HCT116 (cell line): Measurements from ENCODE around the gene UPF2. TPM values are rescaled to one million over a fixed set of nuclear protein-coding genes. Genes with fewer than 3 reads are reported as not detected.
A peak's percentile ranks its signal among the peaks of the same experiment; 100 is the strongest.

Experiments
- ATAC-seq: fragments of 200-7000 bp; cut with Tn5 transposase; 2 replicates; pipeline ENCODE4 v1.9.1; 2020; ENCODE audit warnings: mild to moderate bottlenecking, moderate library complexity
- BruUV-seq: library from RNA; stranded (reverse); fragments of 400-500 nt; replicated peaks from 2 replicates; lab custom pipeline; 2021; lab: Mats Ljungman, UMichigan
- CTCF ChIA-PET: fragments of 300-600 bp; sonication (Branson Sonifier 250); formaldehyde crosslinking; loops from one replicate; lab custom pipeline; 2021; ENCODE audit warnings: antibody characterized with exemption; lab: Charles Lee
- POLR2A ChIA-PET: fragments of 300-600, 350-600 bp; sonication (Branson Sonifier 250); formaldehyde crosslinking; loops from one replicate; lab custom pipeline; 2021; ENCODE audit warnings: antibody characterized with exemption; lab: Charles Lee
- RAD21 ChIA-PET, 2 experiments: fragments of 300-600 bp; sonication (Branson Sonifier 250); formaldehyde crosslinking; loops; one replicate each; lab custom pipeline; 2023; ENCODE audit warnings: low total read pairs in 2 of 2; ENCODE audit not compliant: uncharacterized antibody in 2 of 2, unreplicated experiment in 2 of 2, low non-redundant PET in 1 of 2; lab: Charles Lee
- DNase-seq: peaks from one replicate; pipeline ENCODE4 v3.0.0-alpha.2; 2010; ENCODE audit warnings: low read depth, low spot score
- H2AFZ ChIP-seq: fragments of 200-600 bp; shearing (Covaris generic), sonication (generic); 2 replicates; pipeline ENCODE4 v1.6.1; 2017; ENCODE audit warnings: low read depth, mixed run types, mixed read lengths, antibody characterized with exemption, low read length; ENCODE audit not compliant: poor library complexity, severe bottlenecking
- H3K27ac ChIP-seq: 2 replicates; pipeline ENCODE4 v1.5.1; 2012; ENCODE audit warnings: low read depth, low read length
- H3K27me3 ChIP-seq: fragments of 200-600 bp; sonication (generic); 2 replicates; pipeline ENCODE4 v1.6.1; 2016; ENCODE audit warnings: mixed run types, low read length, mixed read lengths; ENCODE audit not compliant: insufficient read depth
- H3K36me3 ChIP-seq, 2 experiments: fragments of 200-500 bp in 1 of 2; fragments of 200-600 bp in 1 of 2; sonication (Bioruptor generic) in 1 of 2; sonication (generic) in 1 of 2; 2 replicates each; pipeline versions ENCODE4 v1.5.1 to v1.6.1; 2014 to 2016; ENCODE audit warnings: low read length in 2 of 2, inconsistent platforms in 1 of 2, mixed read lengths in 1 of 2, mixed run types in 1 of 2; ENCODE audit not compliant: insufficient read depth in 2 of 2, control insufficient read depth in 1 of 2
- H3K4me1 ChIP-seq, 2 experiments: fragments of 200-600 bp in 1 of 2; sonication (generic) in 1 of 2; 2 replicates each; pipeline versions ENCODE4 v1.5.1 to v1.6.1; 2012 to 2017; ENCODE audit warnings: low read length in 2 of 2, inconsistent platforms in 1 of 2, mild to moderate bottlenecking in 1 of 2, mixed read lengths in 1 of 2, mixed run types in 1 of 2, moderate library complexity in 1 of 2; ENCODE audit not compliant: insufficient read depth in 2 of 2, control insufficient read depth in 1 of 2
- H3K4me2 ChIP-seq: fragments of 200-600 bp; sonication (generic); 2 replicates; pipeline ENCODE4 v1.6.1; 2017; ENCODE audit warnings: mixed run types, low read length, mixed read lengths
- H3K4me3 ChIP-seq, 2 experiments: fragments of 200-600 bp in 1 of 2; sonication (generic) in 1 of 2; replicated peaks in 1 of 2; 2 replicates each; pipeline ENCODE4 v1.5.1; 2011 to 2016; ENCODE audit warnings: low read length in 2 of 2, control low read depth in 1 of 2, low read depth in 1 of 2, mild to moderate bottlenecking in 1 of 2, mixed read lengths in 1 of 2, mixed run types in 1 of 2
- H3K79me2 ChIP-seq: fragments of 200-600 bp; sonication (generic); 2 replicates; pipeline ENCODE4 v1.6.1; 2017; ENCODE audit warnings: mild to moderate bottlenecking, mixed run types, low read length, moderate library complexity, mixed read lengths; ENCODE audit not compliant: insufficient read depth
- H3K9ac ChIP-seq: fragments of 200-600 bp; sonication (generic); 2 replicates; pipeline ENCODE4 v1.6.1; 2016; ENCODE audit warnings: low read length, mixed read lengths
- H3K9me2 ChIP-seq: fragments of 200-600 bp; sonication (generic), shearing (Covaris generic); 2 replicates; pipeline ENCODE4 v1.6.1; 2017; ENCODE audit warnings: mixed run types, mild to moderate bottlenecking, moderate library complexity; ENCODE audit not compliant: insufficient read depth
- H3K9me3 ChIP-seq, 2 experiments: fragments of 200-500 bp in 1 of 2; fragments of 200-600 bp in 1 of 2; sonication (Bioruptor generic) in 1 of 2; sonication (generic) in 1 of 2; 2 replicates each; pipeline ENCODE4 v1.6.1; 2014 to 2017; ENCODE audit warnings: low read length in 2 of 2, mixed read lengths in 2 of 2, inconsistent platforms in 1 of 2, low read depth in 1 of 2, mild to moderate bottlenecking in 1 of 2, mixed run types in 1 of 2, moderate library complexity in 1 of 2; ENCODE audit not compliant: control insufficient read depth in 1 of 2, insufficient read depth in 1 of 2
- H4K20me1 ChIP-seq: fragments of 200-600 bp; sonication (generic), shearing (Covaris generic); 2 replicates; pipeline ENCODE4 v1.6.1; 2017; ENCODE audit warnings: mixed run types, mild to moderate bottlenecking, moderate library complexity; ENCODE audit not compliant: insufficient read depth
- ATF3 ChIP-seq: IDR thresholded peaks from 2 replicates; pipeline ENCODE4 v1.6.1; 2012
- CEBPB ChIP-seq: IDR thresholded peaks from 2 replicates; pipeline ENCODE4 v1.6.1; 2012; ENCODE audit warnings: low read depth
- CTCF ChIP-seq, 3 experiments: fragments of 200-600 bp in 1 of 3; sonication (generic) in 1 of 3; IDR thresholded peaks in 2 of 3; conservative IDR thresholded peaks in 1 of 3; 2 replicates each; pipeline ENCODE4 v1.5.1; 2012 to 2017; ENCODE audit warnings: low read depth in 2 of 3, low read length in 2 of 3, antibody characterized with exemption in 1 of 3, borderline replicate concordance in 1 of 3, control low read depth in 1 of 3, mild to moderate bottlenecking in 1 of 3, mixed read lengths in 1 of 3, mixed run types in 1 of 3, moderate library complexity in 1 of 3; ENCODE audit not compliant: insufficient read depth in 1 of 3
- EGR1 ChIP-seq: IDR thresholded peaks from 2 replicates; pipeline ENCODE4 v1.6.1; 2012; ENCODE audit warnings: low read depth
- POLR2A ChIP-seq: IDR thresholded peaks from 2 replicates; pipeline ENCODE4 v1.7.0; 2011; ENCODE audit warnings: borderline replicate concordance; ENCODE audit not compliant: insufficient read depth, insufficient read length; ENCODE audit errors: extremely low read depth
- POLR2AphosphoS5 ChIP-seq: IDR thresholded peaks from 2 replicates; pipeline ENCODE4 v1.6.1; 2011; ENCODE audit warnings: mild to moderate bottlenecking, low read depth, low read length, moderate library complexity
- REST ChIP-seq: IDR thresholded peaks from 2 replicates; pipeline ENCODE4 v1.6.1; 2012; ENCODE audit warnings: low read depth
- SIN3A ChIP-seq: IDR thresholded peaks from 2 replicates; pipeline ENCODE4 v1.6.1; 2012; ENCODE audit warnings: low read depth
- TCF7L2 ChIP-seq: IDR thresholded peaks from 2 replicates; pipeline ENCODE4 v1.7.0; 2011; ENCODE audit warnings: borderline replicate concordance, inconsistent platforms; ENCODE audit not compliant: insufficient read depth, insufficient read length; ENCODE audit errors: extremely low read depth
- YY1 ChIP-seq: IDR thresholded peaks from 2 replicates; pipeline ENCODE4 v1.6.1; 2011; ENCODE audit warnings: low read length, low read depth, moderate library complexity, mild to moderate bottlenecking; ENCODE audit not compliant: insufficient replicate concordance; ENCODE audit errors: extremely low read depth
- ZFX ChIP-seq: fragments of 450-650 bp; IDR thresholded peaks from 2 replicates; pipeline ENCODE4 v1.6.1; 2017
- ZNF274 ChIP-seq: fragments of 200-500 bp; sonication (Bioruptor generic); IDR thresholded peaks from 2 replicates; pipeline ENCODE4 v1.6.1; 2014; ENCODE audit warnings: mild to moderate bottlenecking, low read depth, low read length, inconsistent platforms
- intact Hi-C: fragments of 100-400 bp; cut with micrococcal nuclease; formaldehyde crosslinking; loops from 2 replicates; pipeline ENCODE4 v1.10.0; 2022
- total RNA-seq: library from RNA; stranded (reverse); gene quantifications from one replicate; pipeline ENCODE4 v1.2.1, GENCODE V29; 2021; ENCODE audit not compliant: unreplicated experiment

The UPF2 gene
- total RNA-seq, 1 experiment from 2014 or later = 27.3 TPM

- H3K4me2 ChIP-seq = peak overlapping the region; percentile 47
- H3K4me3 ChIP-seq = no peak overlapping the region
- no peaks in the 10 kb centered on the region for H3K27me3 ChIP-seq
- ChIA-PET POLR2A (interaction anchor here (1.1 to 1.4 kb wide), 3 partner anchors 10 to 16 kb away, joined by 3 to 5 read pairs (median 5); no protein-coding TSS in a partner anchor), CTCF (no interaction called here), RAD21 (no interaction called here)
- no peaks in the 10 kb centered on the region for H3K9me3 ChIP-seq
- TSS peak; percentile 92 for BruUV-seq
- peaks cover 15 to 72% of the 10 kb centered on the region in 2 experiments for H3K4me1 ChIP-seq
- DNase-seq = peak; percentile 69
- no peaks in the 10 kb centered on the region for H3K79me2 ChIP-seq
- H3K27ac ChIP-seq = peak overlapping the region; percentile 23
- TF ChIP-seq POLR2AphosphoS5 (peak; percentile 63), CEBPB (0 out of 2 replicates have a peak, but pooled peaks have one; percentile 46), ATF3 (no peak), ZFX (peak; percentile 17; the same call in 1 of the 2 replicates), TCF7L2 (peak; percentile 72), YY1 (no peak), EGR1 (peak; percentile 90), SIN3A (no peak)
- H3K9me2 ChIP-seq = no peaks in the 10 kb centered on the region
- intact Hi-C loops = no loop called here
- H3K9ac ChIP-seq = peak overlapping the region; percentile 49
- ATAC-seq = peak; percentile 79
- H2AFZ ChIP-seq = no peak overlapping the region
- no peaks in the 10 kb centered on the region for H4K20me1 ChIP-seq
- H3K36me3 ChIP-seq = no peaks in the 10 kb centered on the region
These were observed 144.1 kb downstream of the UPF2 start for GRCh38 chr10:11898372-11899066.

GRCh38 chr10:11898033-11898371, 144.6 kb downstream of the UPF2 start:
- TF ChIP-seq REST (no peak), CTCF (IDR thresholded peaks at IDR 0.05 in 2 of 3, conservative IDR thresholded peaks at IDR 0.05 in 1 of 3; ENCODE audit: borderline replicate concordance in 1 of 3, insufficient read depth in 1 of 3, low read depth in 2 of 3, low read length in 2 of 3) (no peak), POLR2A (no peak), ZNF274 (no peak), POLR2AphosphoS5 (no peak)
- ChIA-PET CTCF (no interaction called here), POLR2A (interaction anchor here (1.1 to 1.4 kb wide), 3 partner anchors 10 to 15 kb away, joined by 3 to 5 read pairs (median 5); no protein-coding TSS in a partner anchor), RAD21 (no interaction called here)
- H3K9ac ChIP-seq = peak overlapping the region; percentile 49
- peak overlapping the region; percentile 23; the same call in 1 of the 2 replicates for H3K27ac ChIP-seq
- no peak overlapping the region for H2AFZ ChIP-seq
- H4K20me1 ChIP-seq = no peaks in the 10 kb centered on the region
- H3K9me2 ChIP-seq = no peaks in the 10 kb centered on the region
- ATAC-seq (peak; percentile 15; the same call in 1 of the 2 replicates), DNase-seq (no peak)
- H3K9me3 ChIP-seq = no peaks in the 10 kb centered on the region
- peak overlapping the region; percentile 47 for H3K4me2 ChIP-seq
- H3K27me3 ChIP-seq = no peaks in the 10 kb centered on the region
- no peaks in the 10 kb centered on the region for H3K36me3 ChIP-seq
- intact Hi-C loops = no loop called here
- TSS peak; percentile 92 for BruUV-seq
- 0 out of 4 replicates have a peak overlapping the region, but pooled peaks of 1 of the 2 experiments have one; percentile 2 for H3K4me3 ChIP-seq
- no peaks in the 10 kb centered on the region for H3K79me2 ChIP-seq
- peaks cover 15 to 72% of the 10 kb centered on the region in 2 experiments for H3K4me1 ChIP-seq
